Erythroblast (primary cell): ENCODE measurements around the gene ARHGAP4.

Experiments
- GATA1 ChIP-seq: IDR thresholded peaks from 2 replicates; pipeline ENCODE4 v1.6.1; 2011; ENCODE audit warnings: low read depth, mild to moderate bottlenecking, control low read depth, low read length, moderate library complexity
- POLR2A ChIP-seq: IDR thresholded peaks from 2 replicates; pipeline ENCODE4 v1.6.1; 2011; ENCODE audit warnings: mild to moderate bottlenecking, low read length

DNA sequence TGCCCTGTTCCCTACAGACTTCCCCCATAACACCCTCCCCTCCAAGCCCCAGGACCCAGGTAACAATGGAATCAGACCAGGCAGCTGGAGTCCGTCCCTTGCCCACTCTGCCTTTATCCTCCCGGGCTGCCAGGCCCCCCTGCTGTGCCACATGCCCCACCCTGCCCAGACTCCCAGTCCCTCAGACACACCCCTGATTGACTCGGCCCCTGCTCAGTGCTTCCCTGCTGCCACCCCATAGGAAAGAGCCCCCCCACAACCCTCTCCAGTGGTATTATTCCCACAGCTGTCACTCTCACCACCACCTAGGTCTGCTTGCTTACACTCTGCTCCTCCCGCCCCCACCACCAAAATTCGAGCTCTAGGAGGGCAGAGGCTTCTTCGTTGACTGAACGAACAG is 13.5 kb upstream of the ARHGAP4 start:
- TF ChIP-seq POLR2A (no peak), GATA1 (no peak)
